Stomach (tissue), 4 donors: Measurements from ENCODE around the gene TMEM147.
A peak's percentile ranks its signal among the peaks of the same experiment; 100 is the strongest.

ENCODE experiments used
- CTCF ChIP-seq, 7 experiments: fragments of 450-650 bp in 4 of 7; fragments of 200-600 bp in 3 of 7; sonication (generic) in 3 of 7; IDR thresholded peaks; one replicate each; pipeline ENCODE4 v1.5.1; 2016 to 2019; ENCODE audit warnings: antibody characterized with exemption in 7 of 7, control low read depth in 2 of 7, mild to moderate bottlenecking in 1 of 7
- EP300 ChIP-seq: sonication (generic); formaldehyde crosslinking; IDR thresholded peaks from one replicate; pipeline ENCODE4 v1.6.1; 2017; ENCODE audit warnings: antibody characterized with exemption
- POLR2A ChIP-seq, 4 donors: fragments of 450-650 bp; IDR thresholded peaks; one replicate each; pipeline ENCODE4 v1.6.1; 2016; ENCODE audit warnings: antibody characterized with exemption in 4 of 4, control low read depth in 2 of 4, mild to moderate bottlenecking in 1 of 4, moderate library complexity in 1 of 4
- POLR2AphosphoS5 ChIP-seq, 3 donors: sonication (generic); formaldehyde crosslinking; IDR thresholded peaks; one replicate each; pipeline ENCODE4 v1.6.1; 2016; ENCODE audit warnings: antibody characterized with exemption in 3 of 3

GRCh38 chr19:35509018-35509652, 36.3 kb upstream of the TMEM147 start:
- TF ChIP-seq CTCF (IDR thresholded peaks at IDR 0.05) = no peak
- peak in 2 of 3 donors; percentile 46 to 53 for TF ChIP-seq POLR2AphosphoS5 (IDR thresholded peaks at IDR 0.05)
- no peak for TF ChIP-seq POLR2A (IDR thresholded peaks at IDR 0.05)
- TF ChIP-seq EP300 = no peak
